Fibroblast of gingiva (primary cell): Measurements from ENCODE around the gene TIAM1.

ENCODE experiments used
- DNase-seq: peaks from one replicate; pipeline ENCODE4 v3.0.0-alpha.2; 2011; ENCODE audit warnings: low read depth

Gene TIAM1

DNA sequence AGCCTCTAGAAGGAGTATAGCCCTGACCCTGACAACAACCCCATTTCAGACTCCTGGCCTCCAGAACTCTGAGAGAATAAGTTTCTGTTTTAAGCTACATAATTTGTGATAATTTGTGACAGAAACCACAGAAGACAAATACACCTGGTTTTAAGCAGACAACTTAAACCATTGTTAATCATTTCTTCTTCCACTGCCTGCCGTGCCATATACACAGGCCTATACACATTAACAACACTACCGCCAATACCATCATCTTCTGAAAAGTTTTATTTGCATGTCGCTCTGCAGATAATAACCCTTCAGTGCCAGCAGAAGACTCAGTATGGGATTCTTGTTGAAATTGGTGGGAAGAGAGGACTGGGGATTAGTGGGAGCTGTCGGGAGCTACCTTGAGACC lies 265.8 kb downstream of the TIAM1 start:
- DNase-seq, result no peak

DNA sequence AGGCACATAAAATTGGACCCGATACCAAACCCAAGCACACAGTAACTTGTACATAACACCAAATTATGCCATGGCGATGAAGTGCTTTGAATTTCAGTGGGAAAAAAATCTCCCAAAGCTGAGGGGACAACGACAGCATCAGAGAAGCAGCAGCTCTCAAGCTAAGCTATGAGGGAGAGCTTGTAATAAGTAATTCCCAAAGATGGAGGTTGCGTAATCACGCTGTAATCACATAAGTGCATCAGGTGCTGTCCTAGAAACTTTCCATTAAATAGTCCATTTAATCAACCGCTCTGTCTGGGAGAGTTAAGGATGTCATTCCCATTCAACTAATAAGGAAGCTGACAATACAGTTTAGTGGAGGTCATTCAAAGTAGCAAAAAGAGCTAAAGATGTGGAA lies 268.2 kb downstream of the TIAM1 start:
- DNase-seq, result no peak

DNA sequence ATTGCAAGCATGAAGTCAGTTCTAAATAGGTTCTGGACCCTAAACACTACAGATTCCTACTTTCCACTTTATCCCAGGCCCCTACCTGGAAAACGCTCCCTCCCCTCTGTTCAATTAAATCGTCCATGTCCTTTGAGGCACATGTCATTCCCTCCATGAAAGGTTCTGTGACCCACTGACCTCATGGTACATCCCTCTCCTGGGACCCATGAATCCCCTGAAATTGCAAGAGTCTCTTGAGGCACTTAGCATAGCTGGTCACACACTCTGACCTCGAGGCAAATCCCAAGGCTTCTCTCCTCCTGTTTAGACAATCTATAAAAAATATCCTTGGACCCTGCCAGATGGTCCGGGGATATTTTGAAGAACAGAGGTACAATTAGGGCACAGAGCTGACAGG lies 271.5 kb downstream of the TIAM1 start:
- DNase-seq, result no peak
